Measurements from ENCODE around the gene RNF157.
"Not testable (repeated sequence)": the region's sequence is repeated elsewhere in the genome, so short reads cannot be mapped to it uniquely, and the experiment has no call there.

The RNF157 gene

DNA sequence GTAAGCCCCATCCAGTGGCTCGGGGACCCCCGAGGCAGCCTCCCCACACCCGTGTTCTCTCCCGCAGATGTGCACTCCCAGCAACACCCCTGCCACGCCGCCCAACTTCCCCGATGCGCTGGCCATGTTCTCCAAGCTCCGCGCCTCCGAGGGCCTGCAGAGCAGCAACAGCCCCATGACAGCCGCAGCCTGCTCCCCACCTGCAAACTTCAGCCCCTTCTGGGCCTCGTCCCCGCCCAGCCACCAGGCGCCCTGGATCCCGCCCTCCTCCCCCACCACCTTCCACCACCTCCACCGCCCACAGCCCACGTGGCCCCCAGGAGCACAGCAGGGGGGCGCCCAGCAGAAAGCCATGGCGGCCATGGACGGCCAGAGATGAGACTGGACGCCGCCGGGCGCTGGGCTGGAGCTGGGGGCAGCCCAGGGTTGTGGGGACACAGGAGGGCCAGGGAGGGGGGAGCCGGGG lies 29.9 kb upstream of the RNF157 start:
- no peak for DNase-seq

DNA sequence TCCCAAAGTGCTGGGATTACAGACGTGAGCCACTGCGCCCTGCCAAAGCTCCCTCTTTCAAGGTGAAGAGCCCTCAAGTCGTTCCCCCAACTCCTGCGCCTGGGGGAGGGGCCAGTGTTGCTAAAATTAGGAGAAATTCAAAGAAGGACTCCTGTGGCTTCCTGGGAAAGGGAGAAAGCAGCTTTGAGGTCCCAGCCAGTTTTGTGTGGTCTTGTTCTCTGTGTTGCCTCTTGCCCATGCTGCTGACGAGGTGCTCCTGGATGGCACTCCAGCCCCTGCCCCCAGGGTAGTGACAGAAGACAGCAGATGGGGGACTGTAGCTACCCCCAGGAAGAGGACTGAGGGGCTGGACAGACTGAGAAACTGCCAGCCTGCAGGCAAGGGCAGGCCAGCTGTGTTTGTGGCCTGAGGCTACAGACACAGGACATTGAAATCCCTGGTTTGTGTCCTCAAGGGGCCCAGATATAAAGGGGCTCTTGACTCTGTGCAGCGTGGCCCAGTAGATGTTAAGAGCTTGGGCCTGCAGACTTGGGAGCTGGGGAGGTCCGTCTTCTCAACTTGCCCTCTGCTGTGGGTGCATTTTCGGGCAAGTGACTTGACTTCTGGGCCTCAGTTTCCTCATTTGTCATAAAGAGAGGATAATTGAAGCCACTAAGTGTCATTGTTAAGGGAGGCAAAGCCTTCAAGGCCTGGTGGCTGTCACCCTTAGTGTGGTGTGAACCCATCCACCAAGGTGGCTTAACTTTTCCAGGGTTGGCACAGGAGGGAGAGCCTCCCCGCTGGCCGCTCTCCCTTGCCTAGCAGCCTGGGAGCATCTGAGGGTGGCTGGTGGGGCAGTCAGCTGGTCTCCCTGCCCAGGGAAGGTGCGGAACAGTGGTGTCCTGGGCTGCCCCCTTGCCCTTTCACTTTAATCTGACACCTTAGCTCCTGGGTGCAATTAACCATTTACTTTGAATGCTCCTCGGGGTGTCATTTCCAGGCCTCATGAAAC lies 29.0 kb upstream of the RNF157 start:
- no peak for DNase-seq

DNA sequence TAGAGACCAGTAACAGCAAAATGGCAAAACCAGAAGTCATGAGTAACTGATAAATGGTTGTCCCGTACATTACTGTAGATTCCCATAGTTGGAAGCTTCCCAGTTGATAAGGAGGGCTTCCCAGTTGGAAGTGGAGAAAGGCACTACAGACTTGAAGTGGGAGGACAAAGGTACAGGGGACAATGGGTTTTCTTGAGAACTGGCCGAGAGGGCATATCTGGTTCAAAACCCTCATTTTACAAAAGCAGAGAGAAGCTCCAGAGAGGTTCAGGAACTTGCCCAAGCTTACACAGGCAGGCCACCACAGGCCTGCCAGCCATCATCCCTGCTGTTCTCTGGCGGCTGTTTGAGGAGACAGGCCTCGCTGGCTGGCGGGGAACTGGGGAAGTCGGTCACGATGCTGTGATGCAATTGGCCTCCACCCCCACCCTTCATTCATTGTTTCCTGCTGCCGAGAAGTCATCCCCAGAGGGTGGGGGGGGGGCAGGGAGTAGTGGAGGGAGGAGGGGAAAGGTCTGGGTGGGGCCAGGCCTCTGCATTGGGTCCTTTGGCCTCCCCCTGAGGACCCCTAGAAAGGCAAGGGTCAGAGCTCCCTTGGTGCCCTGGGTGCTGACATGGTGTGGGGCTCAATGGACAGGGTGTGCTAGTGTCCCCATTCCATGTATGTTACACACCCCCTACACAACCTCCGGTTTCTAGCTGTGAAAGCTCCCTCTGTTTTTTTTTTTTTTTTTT lies 27.9 kb upstream of the RNF157 start:
- DNase-seq: no peak

DNA sequence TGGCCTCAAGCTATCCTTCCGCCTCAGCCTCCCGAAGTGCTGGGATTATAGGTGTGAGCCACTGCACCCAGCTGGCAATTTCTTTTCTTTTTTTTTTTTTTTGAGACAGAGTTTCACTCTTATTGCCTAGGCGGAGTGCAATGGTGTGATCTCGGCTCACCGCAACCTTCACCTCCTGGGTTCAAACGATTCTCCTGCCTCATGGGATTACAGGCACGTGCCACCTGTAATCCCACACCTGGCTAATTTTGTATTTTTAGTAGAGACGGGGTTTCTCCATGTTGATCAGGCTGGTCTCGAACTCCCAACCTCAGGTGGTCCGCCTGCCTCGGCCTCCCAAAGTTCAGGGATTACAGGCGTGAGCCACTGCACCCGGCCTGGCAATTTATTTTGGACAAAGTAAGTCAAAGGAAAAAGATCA lies 27.3 kb upstream of the RNF157 start:
- not testable (repeated sequence) for DNase-seq

DNA sequence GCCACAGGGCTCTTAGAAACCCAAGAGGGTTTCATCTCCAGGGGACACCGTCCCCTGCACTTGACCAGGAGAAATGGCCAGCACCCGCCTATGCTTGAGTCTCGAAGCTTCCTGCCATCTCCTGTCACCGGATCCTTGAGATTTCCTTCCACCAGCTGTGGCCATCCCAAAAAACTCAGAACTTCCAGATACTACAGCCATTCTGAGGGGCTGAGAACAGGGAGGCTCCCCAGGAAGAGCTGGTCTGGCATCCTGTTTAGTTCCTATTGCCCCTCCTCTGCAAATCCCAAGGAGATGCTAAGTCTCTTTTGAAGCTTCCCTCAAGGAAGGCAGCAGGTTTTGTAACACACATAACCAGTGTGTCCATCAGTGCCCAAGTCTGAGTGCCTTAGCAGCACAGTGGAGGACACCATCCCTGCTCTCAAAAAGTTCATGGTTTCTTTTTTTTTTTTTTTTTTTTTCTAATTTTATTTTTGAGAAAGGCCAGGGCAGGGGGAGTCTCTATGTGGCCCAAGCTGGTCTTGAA lies 26.8 kb upstream of the RNF157 start:
- DNase-seq: no peak

DNA sequence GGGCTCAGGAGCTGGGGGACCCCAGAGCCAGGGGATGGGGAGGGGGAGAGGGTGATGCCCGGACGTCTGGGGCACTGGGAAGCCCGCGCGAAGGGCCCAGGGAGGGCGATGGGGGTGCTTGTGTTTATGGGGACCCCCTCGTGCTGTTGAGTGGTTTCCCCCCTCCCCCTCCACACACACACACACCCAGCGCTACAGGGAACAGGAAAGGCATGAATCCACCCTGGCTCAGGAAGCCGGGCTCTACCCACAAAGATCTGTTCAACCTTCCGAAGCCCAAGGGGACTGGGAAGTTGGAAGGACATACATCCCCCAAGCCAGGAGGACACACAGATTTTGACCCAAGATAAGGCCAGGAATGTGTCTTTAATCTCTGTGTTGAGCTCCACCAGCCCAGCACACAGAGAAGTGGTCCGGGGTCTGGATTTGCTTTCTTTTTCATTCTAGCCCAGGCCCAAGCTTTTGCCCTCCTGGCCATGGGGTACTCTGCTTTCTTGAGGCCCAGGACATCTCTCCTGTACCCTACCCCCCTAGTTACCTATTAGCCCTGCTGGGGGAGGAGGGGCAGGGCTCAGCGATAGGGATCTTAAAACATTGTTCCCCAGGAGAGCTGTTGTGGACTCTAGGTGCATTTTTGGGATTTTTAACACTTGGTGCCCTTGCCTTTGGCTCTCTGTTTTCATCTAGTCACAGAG lies 26.1 kb upstream of the RNF157 start:
- DNase-seq: no peak

DNA sequence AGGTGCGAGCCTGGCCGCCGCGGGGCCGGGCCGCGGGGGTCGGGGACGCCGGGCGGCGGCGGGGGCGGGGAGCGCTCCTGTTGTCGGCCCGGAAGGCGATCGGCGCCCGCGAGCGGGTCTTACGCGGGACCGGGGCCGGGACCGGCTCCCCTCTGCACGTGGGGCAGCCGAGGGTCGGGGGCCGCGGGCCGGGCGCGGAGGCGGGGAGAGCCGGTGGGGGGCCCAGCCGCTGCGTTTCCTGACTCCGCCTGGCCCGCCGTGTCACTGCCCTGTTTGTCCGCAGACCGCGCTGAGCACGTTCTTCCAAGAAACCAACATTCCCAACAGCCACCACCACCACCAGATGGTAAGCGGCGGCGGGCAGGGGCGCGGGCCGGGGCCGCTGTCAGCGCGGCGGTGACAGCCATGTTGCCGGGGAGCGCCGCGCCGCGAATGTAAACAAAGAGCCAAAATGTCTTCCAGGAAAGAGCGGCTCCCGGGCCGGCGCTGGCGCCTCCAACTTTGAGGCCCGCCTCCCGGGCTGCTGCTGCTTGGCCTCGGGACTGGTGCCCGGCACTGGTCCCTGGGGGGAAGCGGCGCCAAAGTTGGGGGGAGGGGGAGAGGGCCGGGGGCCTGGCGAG lies 25.4 kb upstream of the RNF157 start:
- DNase-seq: no peak

DNA sequence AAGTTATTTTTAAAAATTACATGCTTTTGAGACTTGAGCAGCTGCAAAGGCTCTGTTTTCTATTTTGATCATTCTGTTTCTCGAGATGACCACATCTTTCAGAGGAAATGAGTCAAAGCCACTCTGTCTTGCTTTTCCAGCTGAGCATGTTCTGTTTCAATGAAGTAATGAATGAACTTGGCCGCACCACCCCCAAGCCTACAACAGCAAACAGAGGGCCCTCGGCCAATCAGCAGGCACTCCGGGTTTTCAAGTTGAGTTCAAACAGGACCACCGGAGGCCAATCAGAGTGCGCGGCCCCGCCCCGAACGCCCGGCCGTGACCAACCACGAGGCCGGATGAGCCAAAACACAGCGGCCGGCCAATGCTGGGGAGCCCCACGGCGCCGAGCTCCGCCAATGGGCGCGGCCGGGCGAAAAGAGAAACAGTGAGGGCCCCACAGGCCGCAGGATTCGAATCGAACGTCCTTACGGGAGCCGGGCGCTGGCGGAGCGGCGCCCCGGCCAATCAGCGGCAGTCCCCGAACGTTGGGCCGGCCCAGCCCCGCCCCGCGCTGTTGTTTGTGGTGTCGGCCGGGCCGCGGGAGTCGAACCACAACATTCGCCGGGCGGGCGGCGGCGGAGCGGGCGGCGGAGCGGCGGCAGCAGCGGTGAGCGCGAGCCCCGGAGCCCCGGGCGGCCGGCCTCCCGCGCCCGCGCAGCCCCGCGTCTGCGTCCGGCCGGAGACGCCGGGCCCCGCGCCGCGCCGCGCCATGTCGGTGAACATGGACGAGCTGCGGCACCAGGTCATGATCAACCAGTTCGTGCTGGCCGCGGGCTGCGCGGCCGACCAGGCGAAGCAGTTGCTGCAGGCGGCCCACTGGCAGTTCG lies 24.7 kb upstream of the RNF157 start, which contains the start of gene UBALD2:
Gene UBALD2 (plus strand): TSS at position 594 of the 869 bp plus-strand sequence. CDS start 158 bp downstream, at position 752.
- DNase-seq: peak; percentile 97

DNA sequence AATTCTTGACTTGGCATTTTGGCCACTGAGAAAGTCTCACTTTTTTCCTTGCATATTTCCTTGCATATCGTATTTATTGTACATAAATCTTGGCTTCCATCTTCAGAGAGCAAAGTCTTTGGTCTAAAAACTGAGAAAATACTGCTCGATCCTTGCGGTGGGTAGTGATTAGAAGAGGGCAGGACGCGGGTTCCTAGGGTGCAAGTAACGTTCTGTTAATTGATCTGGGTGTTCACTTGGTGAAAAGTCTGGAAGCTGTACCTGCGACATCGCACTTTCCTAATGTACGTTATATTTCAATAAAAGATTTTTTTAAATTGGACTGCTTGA lies 24.1 kb upstream of the RNF157 start:
- no peak for DNase-seq

DNA sequence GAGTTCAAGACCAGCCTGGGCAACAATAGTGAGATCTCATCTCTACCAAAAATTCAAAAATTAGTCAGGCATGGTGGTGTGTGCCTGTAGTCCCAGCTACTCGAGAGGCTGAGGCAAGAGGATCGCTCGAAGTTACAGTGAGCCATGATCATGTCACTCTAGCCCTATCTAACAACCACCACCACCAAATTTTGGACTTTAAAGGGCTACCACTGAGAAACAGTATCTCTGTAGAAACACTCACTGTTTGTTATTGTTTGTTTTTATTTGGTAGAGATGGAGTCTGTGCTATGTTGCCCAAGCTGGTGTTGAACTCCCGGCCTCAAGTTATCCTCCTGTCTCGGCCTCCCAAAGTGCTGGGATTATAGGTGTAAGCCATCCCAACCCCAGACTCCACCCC lies 23.6 kb upstream of the RNF157 start:
- no peak for DNase-seq

DNA sequence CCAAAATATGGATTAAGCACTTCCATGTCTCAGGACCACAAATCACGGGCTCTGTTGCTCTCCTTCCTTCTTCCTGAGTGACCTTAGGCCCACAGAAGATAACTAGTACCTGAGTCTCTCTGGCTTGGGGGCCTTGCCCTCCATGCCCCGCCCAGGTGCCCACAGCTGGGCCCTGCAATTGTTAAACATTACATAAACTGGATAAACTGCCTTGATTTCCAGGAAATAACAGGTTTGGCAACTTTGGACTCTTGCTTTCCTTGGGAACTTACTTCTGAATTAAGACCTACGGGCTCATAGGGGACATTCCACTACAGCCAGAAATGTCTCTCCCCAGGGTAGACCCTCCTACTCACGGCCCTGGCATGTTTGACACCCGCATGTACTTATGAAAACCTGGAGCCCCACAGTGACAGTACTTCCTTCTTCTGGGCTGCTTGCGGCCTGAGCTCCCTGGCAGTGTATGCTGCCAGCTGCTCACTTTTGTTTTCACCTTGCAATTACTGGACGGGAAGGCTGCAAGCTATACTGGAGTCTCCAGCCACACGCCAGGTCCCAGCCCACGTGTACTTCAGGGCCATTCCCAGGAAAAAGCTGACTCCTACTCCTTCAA lies 22.5 kb upstream of the RNF157 start:
- peak; percentile 54 for DNase-seq

DNA sequence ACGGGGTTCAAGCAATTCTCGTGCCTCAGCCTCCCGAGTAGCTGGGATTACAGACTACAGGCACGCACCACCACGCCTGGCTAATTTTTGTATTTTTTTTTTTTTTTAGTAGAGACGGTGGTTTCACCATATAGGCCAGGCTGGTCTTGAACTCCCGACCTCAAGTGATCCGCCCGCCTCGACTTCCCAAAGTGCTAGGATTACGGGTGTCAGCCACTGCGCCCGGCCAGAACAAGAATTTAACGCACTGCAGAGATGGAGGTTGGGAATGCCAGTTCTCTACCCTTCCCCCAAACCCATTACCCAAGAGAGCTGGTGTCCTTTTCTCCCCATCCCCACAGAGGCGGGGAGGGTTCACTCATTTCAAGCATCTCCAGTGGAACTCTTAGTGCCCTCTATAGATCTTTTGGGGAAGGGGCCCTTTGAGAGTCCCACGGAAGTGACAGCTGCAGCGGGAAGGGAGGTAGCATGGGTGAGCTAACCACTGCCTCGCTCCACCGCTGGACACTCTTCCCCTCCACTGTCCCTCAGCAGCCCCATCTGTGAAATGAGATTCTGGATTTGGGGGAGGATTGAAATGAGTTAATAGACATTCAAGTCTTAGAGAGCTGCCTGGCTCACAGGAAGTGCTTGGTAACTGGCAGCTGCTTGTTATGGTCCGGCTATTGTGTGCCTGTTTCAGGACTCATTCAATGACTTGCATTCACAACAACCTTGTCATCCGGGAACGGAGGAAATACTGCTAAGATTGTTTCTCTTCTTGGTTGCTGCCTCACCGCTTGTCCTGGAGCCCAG lies 21.3 kb upstream of the RNF157 start:
- DNase-seq: no peak

DNA sequence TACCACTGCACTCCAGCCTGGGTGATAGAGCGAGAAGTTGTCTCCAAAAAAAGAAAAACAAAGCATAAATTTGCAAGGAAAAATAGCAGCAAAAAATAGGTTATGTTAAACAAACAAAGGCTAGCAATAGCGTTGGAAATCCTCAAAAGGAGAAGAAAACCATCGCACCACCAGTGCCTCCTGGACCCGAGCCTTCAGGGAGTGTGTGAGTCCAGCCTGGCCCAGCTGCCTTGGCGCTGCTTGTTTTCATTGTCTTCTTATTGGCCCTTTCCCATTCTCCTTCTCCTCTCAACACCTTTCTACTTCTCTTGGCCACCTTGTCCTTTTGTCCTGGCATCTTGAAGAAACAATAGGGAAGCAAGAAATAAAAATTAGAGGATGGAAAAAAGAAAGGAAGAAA lies 20.4 kb upstream of the RNF157 start:
- DNase-seq: no peak

DNA sequence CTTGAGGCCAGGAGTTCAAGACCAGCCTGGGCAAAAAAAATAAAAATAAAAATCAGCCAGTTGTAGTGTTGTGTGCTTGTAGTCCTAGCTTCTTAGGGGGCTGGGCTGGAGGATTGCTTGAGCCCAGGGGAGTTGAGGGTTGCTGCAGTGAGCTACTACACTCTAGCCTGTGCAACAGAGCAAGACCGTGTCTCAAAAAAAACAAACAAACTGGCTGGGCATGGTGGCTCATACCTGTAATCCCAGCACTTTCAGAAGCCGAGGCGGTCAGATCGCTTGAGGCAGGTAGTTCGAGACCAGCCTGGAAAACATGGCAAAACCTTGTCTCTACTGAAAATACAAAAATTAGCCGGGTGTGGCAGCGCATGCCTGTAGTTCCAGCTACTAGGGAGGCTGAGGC lies 19.9 kb upstream of the RNF157 start:
- no peak for DNase-seq

DNA sequence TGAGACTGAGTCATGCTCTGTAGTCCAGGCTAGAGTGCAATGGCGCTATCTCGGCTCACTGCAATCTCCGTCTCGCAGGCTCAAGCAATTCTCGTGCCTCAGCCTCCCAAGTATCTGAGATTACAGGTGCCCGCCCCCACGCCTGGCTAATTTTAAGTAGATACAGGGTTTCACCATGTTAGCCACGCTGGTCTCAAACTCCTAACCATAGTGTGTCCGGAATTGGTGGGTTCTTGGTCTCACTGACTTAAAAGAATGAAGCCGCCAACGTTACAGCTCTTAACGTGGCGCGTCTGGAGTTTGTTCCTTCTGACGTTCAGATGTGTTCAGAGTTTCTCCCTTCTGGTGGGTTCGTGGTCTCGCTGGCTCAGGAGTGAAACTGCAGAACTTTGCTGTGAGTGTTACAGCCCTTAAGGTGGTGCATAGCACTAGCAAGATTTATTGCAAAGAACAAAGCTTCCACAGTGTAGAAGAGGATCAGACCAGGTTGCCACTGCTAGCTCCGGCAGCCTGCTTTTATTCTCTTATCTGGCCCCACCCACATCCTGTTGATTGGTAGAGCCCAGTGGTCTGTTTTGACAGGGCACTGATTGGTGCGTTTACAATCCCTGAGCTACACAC lies 16.2 kb upstream of the RNF157 start:
- not testable (repeated sequence) for DNase-seq

DNA sequence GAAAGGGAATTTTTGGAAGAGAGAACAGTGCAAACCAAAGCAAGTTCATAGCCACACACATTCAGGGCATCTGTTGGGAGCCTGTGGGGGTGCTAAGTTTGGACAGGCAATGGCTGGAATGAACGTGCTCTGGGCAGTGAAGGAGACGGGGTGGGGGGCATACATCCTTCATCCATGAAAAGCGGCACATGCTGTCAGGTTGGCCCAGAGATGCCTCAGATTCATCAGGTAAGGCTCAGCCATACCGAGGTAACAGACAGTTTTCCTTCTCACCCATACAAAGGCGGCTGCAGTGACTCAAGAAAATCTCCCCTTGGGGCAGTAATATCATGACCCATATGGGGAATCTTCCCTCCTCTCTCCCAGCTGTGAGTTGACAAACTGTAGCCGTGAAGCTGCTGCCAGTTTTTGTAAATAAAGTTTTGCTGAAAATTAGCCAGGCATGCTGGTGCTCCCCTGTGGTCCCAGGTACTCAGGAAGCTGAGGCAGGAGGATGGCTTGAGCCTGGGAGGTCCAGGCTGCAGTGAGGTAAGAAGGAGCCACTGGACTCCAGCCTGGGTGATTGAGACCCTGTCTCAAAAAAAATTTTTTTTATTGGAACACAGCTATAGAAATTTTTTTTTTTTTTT lies 15.6 kb upstream of the RNF157 start:
- DNase-seq: no peak

DNA sequence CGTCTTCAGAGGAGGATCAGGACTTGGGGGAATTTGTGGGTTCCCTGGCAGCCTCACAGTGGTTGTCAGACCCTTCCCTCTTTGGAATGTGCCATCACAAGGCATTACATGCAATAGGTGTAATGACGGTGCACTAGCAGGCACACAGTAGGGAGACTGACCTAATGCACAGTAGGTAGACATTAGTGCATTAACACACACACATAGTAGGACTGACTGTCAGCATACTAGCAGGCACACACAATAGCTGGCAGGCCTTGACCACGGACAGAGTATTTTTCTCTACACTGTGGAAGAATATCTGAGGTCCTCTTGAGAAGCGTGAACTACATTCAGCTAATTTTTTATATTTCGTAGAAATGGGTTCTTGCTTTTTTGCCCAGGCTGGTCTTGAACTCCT lies 14.0 kb upstream of the RNF157 start:
- no peak for DNase-seq

DNA sequence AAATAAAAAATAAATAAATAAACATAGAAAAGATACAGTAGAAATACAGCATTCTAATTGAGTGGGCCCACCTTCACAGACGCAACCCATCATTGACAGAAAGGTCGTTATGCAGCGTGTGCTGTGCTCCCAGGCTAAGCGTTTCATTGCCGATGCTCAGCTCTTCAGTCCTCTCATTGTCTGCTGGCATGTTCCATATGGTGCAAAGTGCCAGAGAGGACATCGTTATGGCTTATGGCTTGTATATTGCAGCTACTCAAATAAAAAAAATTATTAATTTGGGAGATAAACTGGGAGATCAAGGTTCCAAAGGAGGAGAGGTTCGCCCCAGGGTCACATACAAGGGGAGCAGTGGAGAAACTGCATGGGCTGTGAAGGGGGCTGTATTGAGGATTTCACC lies 13.5 kb upstream of the RNF157 start:
- no peak for DNase-seq

Measured in NCI-H2227 treated with DMSO at 0.1 percent for 48 hours (cell line).